Muscle layer of colon (tissue), 2 donors: Measurements from ENCODE around the gene MSI2.
"Not testable (repeated sequence)": the region's sequence is repeated elsewhere in the genome, so short reads cannot be mapped to it uniquely, and the experiment has no call there.

Source experiments
- H3K27ac ChIP-seq: one replicate; pipeline ENCODE4 v1.7.0; 2013; ENCODE audit warnings: low read depth, mild to moderate bottlenecking, low read length, moderate library complexity
- H3K27me3 ChIP-seq, 2 donors: one replicate each; pipeline ENCODE4 v1.7.0; 2013; ENCODE audit warnings: low read length in 2 of 2, mild to moderate bottlenecking in 2 of 2; ENCODE audit not compliant: insufficient read depth in 2 of 2, control insufficient read depth in 1 of 2
- H3K36me3 ChIP-seq: one replicate; pipeline ENCODE4 v1.7.0; 2013; ENCODE audit warnings: mild to moderate bottlenecking, low read length; ENCODE audit not compliant: insufficient read depth
- H3K4me1 ChIP-seq: one replicate; pipeline ENCODE4 v1.7.0; 2013; ENCODE audit warnings: mild to moderate bottlenecking, low read length; ENCODE audit not compliant: insufficient read depth
- H3K4me3 ChIP-seq, 2 donors: one replicate each; pipeline ENCODE4 v1.7.0; 2013; ENCODE audit warnings: low read length in 2 of 2, low read depth in 1 of 2, mild to moderate bottlenecking in 1 of 2, moderate library complexity in 1 of 2
- H3K9ac ChIP-seq: one replicate; pipeline ENCODE4 v1.7.0; 2013; ENCODE audit warnings: low read length
- H3K9me3 ChIP-seq: one replicate; pipeline ENCODE4 v1.7.0; 2013; ENCODE audit warnings: mild to moderate bottlenecking, low read length
- donor health status: abdominal sarcoma.
- donor health status: Adenocarcinoma of cecum.

MSI2 gene

DNA sequence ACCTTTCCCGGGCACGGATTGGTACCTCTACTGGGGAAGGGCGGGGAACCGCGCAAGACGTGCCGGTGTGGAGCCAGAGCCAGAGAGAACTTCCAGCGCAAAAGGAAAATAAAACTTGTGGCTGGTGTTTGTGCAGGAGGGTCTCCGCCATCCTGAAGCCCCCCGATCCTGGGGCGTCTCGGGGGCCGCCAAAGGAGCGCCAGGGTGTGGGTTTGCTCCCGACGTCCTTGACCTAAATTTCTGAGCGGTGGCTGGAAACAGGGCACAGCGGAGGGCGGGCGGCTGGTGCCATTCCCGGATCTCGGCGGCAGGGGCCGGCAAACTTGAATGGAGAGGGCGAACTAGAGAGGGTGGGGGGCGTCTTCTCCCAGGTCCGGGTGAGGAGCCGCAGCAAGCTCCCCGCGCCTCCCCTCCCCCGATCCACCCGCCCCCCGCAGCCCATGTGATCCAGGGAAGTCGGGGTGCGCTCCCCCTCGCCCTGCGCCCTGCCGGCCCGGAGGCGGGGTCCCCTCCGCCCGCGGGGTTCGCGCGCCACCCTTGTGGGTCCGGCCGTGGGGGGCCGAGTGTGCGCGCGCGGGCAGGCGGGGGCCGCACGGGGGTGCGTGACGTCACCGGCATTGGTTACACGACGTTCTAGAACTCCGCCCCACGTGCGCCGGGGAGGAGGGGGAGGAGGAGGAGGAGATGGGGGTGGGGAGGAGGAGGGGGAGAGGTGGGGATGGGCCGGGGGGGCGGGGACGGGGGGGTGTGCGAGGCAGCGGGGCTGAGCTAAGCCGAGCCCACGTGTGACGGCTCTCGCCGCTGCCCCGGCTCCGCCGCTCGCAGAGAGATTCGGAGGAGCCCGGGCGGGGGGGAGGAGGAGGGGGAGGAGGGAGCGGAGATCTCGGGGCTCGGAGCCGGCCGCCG lies at the start of gene MSI2:
MSI2 (plus strand) TSS at position 748 of the 906 bp plus-strand sequence. CDS start 220 bp downstream, outside the sequence.
- H3K27me3 ChIP-seq, result no peaks in the 10 kb centered on the region
- no peaks in the 10 kb centered on the region for H3K36me3 ChIP-seq
- H3K4me3 ChIP-seq, result peak within 1 kb of the TSS; percentile 71 to 83
- peak within 1 kb of the TSS; percentile 89 for H3K27ac ChIP-seq
- H3K4me1 ChIP-seq, result peaks cover 18% of the 10 kb centered on the region
- no peaks in the 10 kb centered on the region for H3K9me3 ChIP-seq
- peak within 1 kb of the TSS; percentile 80 for H3K9ac ChIP-seq

DNA sequence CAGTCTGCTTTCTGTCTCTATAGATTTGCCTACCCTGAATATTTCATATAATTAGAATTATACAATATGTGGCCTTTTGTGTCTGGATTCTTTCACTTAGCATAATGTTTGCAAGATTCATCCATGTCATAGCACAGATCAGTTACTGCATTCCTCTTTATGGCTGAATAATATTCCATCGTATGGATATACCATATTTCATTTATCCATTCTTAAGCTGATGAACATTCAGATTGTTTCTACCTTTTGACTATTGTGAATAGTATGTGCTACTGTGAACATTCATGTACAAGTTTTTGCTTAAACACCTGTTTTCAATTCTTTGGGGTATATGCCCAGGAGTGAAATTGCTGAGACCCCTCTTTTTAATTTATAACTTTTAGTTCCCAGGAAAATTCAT lies 49.4 kb upstream of the MSI2 start:
- Histone ChIP-seq H3K4me1 (no peaks in the 10 kb centered on the region), H3K4me3 (no peak overlapping the region), H3K9ac (no peak overlapping the region), H3K27ac (no peak overlapping the region), H3K27me3 (no peaks in the 10 kb centered on the region), H3K9me3 (no peaks in the 10 kb centered on the region), H3K36me3 (no peaks in the 10 kb centered on the region)

DNA sequence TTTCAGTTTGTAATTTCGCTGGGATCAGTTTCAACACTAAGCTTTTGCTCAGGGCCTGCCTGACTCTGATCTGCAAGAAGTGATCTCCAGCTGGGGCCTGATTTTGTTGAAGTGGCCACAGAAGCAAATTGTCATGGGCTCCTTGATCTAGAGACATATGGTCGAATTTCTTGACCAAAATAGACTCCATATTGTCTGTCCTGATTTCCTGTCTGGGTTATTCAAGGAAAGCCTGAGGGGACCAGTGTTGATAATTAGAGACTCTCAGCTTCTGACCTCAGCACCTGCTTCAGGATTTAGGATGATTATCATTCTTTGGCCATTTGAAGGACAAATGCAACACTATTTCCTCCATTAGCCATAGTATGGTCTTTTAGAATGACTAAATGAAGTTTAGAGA lies 48.9 kb upstream of the MSI2 start:
- Histone ChIP-seq H3K9me3 (no peaks in the 10 kb centered on the region), H3K27me3 (no peaks in the 10 kb centered on the region), H3K4me1 (no peaks in the 10 kb centered on the region), H3K9ac (no peak overlapping the region), H3K27ac (no peak overlapping the region), H3K36me3 (no peaks in the 10 kb centered on the region), H3K4me3 (no peak overlapping the region)

DNA sequence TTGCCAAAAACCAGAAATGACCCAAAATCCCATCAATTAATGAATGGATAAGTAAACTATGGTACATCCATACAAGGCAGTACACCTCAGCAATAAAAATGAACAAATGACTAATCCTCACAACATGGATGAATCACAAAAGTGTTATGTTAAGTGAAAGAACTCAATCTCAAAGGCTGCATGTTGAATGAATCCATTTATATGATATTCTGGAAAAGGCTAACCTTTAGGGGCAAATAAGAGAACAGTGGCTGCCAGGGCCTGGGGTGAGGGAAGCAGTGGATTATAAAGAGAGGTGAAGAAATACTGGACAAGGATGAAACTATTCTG lies 46.1 kb upstream of the MSI2 start:
- H3K9me3 ChIP-seq, result no peaks in the 10 kb centered on the region
- H3K4me1 ChIP-seq, result no peaks in the 10 kb centered on the region
- no peaks in the 10 kb centered on the region for H3K36me3 ChIP-seq
- H3K9ac ChIP-seq, result no peak overlapping the region
- H3K27ac ChIP-seq, result no peak overlapping the region
- no peaks in the 10 kb centered on the region for H3K27me3 ChIP-seq
- H3K4me3 ChIP-seq, result no peak overlapping the region

DNA sequence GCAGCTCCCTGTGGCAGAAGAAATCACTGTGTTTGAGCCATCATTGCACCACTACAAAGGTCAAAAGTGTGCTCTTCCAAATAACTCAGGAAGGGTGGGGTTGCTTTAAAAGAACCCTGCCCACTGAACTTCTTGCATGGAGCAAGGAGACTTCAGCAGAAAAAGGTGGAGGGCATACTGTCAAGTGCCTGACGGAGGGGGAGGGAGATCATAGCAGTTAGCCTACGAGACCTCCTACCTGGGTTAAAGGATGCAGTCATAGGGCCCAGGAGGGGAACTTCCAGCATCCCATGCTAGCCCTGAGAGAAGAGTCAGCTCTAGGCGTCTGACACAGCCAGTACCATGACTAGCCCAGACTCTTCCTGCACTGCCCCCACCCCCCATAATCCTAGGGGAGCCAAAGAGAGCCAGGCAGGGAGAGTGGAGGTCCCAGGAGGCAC lies 45.3 kb upstream of the MSI2 start:
- Histone ChIP-seq H3K36me3 (no peaks in the 10 kb centered on the region), H3K9me3 (no peaks in the 10 kb centered on the region), H3K9ac (no peak overlapping the region), H3K4me1 (no peaks in the 10 kb centered on the region), H3K4me3 (no peak overlapping the region), H3K27me3 (no peaks in the 10 kb centered on the region), H3K27ac (no peak overlapping the region)

DNA sequence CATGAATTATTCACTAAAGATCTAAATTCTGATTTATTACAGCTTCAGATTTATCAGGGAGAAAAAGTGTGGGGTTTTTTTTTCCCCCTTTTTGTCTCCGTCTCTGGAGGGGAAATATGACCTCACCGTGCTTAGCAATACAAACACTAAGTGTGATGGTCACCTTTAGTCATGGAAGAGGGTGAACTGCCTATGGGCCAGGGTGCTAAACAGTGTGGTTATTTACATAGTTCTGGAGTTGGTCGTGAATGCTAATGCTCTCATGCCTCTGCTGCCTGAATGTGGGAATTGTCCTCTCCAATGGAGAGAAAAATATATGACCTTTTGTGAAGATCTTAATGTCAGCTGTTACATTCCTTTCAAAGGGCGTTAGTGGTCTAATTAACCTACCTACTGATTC lies 44.8 kb upstream of the MSI2 start:
- no peaks in the 10 kb centered on the region for H3K9me3 ChIP-seq
- H3K27me3 ChIP-seq, result no peaks in the 10 kb centered on the region
- H3K4me3 ChIP-seq, result no peak overlapping the region
- no peak overlapping the region for H3K9ac ChIP-seq
- no peak overlapping the region for H3K27ac ChIP-seq
- H3K4me1 ChIP-seq, result no peaks in the 10 kb centered on the region
- H3K36me3 ChIP-seq, result no peaks in the 10 kb centered on the region

DNA sequence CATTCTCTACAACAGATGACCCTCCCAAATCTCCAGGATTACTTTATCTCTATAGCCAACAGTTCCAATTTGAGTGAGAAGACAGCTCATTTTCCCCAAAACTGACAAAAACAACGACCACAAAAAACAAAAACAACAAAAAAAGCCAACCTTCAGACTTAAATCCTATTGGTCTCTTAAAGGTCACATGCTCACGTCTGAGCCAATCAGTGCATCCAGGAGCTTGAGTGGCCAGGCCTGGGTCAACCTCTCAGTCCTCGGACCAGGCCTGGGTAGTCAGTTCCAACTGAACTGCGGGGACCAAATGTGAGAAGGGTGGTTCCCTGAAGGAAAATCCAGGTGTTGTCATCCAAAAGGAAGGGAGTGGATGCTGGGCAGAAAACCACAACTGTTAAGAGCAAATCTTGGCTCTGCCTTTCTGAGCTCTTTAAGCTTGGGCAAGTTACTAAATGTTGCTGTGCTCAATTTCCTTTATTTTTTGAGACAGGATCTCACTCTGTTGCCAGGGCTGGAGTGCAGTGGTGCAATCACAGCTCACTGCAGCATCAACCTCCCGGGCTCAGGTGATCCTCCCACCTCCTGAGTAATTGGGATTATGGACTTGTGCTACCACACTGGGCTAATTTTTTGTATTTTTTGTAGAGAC lies 43.0 kb upstream of the MSI2 start:
- H3K27ac ChIP-seq, result no peak overlapping the region

DNA sequence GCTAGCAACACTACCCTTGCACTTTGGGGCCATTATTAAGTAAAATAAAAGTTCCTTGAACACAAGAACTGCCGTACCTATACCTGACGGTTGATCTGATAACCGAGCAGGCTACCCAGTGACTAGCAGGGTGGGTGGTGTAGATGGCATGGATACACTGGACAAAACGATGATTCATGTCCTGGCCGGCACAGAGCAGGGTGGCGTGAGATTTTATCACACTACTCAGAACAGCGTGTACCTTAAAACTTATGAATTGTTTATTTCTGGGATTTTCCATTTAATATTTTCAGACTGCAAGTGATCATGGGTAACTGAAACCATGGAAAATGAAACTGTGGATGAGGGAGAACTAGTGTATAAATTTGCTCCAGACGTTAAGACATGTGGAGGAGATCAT lies 41.0 kb upstream of the MSI2 start:
- Histone ChIP-seq H3K27ac (no peak overlapping the region), H3K4me1 (no peaks in the 10 kb centered on the region), H3K9ac (no peak overlapping the region), H3K9me3 (no peaks in the 10 kb centered on the region), H3K27me3 (no peaks in the 10 kb centered on the region), H3K4me3 (no peak overlapping the region), H3K36me3 (no peaks in the 10 kb centered on the region)

More for the DNA sequence above, 43.0 kb upstream of the MSI2 start:
- Histone ChIP-seq H3K36me3 (no peaks in the 10 kb centered on the region), H3K9me3 (no peaks in the 10 kb centered on the region), H3K9ac (no peak overlapping the region), H3K4me1 (no peaks in the 10 kb centered on the region), H3K4me3 (no peak overlapping the region), H3K27me3 (no peaks in the 10 kb centered on the region)

DNA sequence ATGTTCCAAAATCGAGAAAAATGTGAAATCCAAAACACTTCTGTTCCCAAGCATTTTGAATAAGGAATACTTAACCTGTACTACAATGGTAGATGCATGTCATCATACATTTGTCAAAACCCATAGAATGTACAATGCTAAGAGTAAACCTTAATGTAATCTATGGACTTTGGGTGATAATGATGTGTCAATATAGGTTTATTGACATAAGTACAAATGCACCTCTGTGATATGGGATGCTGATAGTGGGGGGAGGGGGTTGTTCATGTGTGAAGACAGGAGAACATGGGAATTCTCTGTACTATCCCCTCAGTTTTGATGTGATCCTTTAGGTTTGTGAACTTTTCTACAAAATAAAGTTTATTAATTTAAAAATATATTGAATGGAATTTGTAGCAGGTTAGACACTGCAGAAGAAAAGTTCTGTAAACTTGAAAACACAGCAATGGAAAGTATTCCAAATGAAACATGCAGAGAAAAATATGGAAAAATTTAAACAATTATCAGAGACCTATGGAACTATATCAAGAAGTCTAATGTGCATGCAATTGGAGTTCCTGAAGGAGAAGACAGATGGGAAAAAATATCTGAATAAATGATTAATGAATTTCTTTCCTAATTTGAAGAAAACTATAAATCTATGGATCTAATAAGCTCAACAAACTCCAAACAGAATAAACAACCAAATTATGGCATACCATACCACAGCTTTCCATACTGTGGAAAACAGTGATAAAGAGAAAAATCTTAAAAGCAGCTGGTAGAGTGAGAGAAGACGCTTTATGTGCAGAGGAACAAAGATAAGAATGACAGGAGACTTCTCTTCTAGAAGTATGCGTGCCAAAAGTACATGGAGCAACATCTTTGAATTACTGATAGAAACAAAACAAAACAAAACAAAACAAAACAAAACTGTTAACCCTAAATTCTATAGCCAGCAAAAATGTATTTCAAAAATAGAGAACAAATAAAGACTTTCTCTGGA lies 34.7 kb upstream of the MSI2 start:
- Histone ChIP-seq H3K9ac (no peak overlapping the region), H3K36me3 (no peaks in the 10 kb centered on the region), H3K9me3 (no peaks in the 10 kb centered on the region), H3K4me1 (no peaks in the 10 kb centered on the region), H3K4me3 (no peak overlapping the region), H3K27ac (no peak overlapping the region), H3K27me3 (no peaks in the 10 kb centered on the region)

DNA sequence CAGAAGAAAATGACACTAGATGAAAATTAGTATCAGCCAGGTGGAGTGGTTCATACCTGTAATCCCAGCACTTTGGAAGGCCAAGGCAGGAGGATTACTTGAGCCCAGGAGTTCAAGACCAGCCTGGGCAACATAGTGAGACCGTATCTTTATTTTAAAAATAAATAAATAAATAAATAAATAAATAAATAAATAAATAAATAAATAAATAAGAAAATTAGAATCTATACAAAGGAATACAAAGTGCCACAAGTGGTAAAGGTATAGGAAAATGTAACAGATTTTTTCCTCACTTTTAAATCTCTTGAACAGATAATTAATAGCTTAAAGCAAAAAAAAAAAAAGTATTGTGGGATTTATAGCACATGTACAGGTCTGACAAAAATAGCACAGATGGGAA lies 33.9 kb upstream of the MSI2 start:
- not testable (repeated sequence) for H3K36me3 ChIP-seq, H3K9ac ChIP-seq, H3K9me3 ChIP-seq, H3K27ac ChIP-seq, H3K4me3 ChIP-seq, H3K4me1 ChIP-seq, H3K27me3 ChIP-seq

DNA sequence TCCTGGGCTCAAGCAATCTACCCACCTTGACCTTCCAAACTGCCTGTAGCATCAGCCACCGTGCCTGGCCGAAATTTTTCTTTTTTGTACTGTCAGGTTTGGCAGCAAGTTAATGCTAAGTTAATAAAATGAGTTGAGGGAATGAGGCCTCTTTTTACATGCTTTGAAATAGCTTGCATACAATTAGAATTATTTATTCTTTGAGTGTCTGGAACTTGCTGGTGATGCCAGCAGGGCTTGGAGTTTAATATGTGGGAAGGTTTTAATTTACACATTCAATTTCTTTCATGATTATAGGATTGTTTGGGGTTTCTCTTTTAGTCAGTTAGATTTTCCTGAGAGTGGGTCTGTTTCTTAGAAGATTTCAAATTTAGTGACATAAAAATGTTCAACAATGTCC lies 31.2 kb upstream of the MSI2 start:
- Histone ChIP-seq H3K36me3 (no peaks in the 10 kb centered on the region), H3K9me3 (no peaks in the 10 kb centered on the region), H3K9ac (no peak overlapping the region), H3K27me3 (no peaks in the 10 kb centered on the region), H3K4me1 (no peaks in the 10 kb centered on the region), H3K27ac (no peak overlapping the region), H3K4me3 (no peak overlapping the region)
